Pancreas (tissue), 10 donors: ENCODE measurements around the gene WNT7A. TPM values are rescaled to one million over a fixed set of nuclear protein-coding genes. Genes with fewer than 3 reads are reported as not detected.

Experiments
- ATAC-seq, 4 donors: fragments of 200-7000 bp; cut with Tn5 transposase; one replicate each; pipeline versions ENCODE4 v1.8.0 to v1.9.1; 2020; ENCODE audit warnings: mild to moderate bottlenecking in 4 of 4, moderate library complexity in 4 of 4
- DNase-seq, 6 donors: peaks; one replicate each; pipeline ENCODE4 v3.0.0-alpha.2; 2020
- FAIRE-seq: peaks from 2 replicates; lab custom pipeline; 2012; peaks lifted over from hg19 to GRCh38; lab: Jason Lieb, UNC
- H3K27ac ChIP-seq, 4 donors: fragments of 200-600 bp; sonication (generic); 1 replicate in 3 of 4; 2 replicates in 1 of 4; pipeline versions ENCODE4 v1.5.0 to v1.8.0; 2020
- H3K27me3 ChIP-seq, 4 donors: fragments of 200-600 bp; one replicate each; pipeline ENCODE4 v1.8.0; 2021
- H3K36me3 ChIP-seq, 3 donors: fragments of 200-600 bp; sonication (generic) in 1 of 3; one replicate each; pipeline versions ENCODE4 v1.5.0 to v1.8.0; 2020 to 2021
- H3K4me1 ChIP-seq, 3 donors: fragments of 200-600 bp; one replicate each; pipeline ENCODE4 v1.8.0; 2021
- H3K4me3 ChIP-seq, 4 donors: fragments of 200-600 bp; sonication (generic) in 2 of 4; one replicate each; pipeline versions ENCODE4 v1.5.0 to v1.8.0; 2020 to 2021
- H3K9me3 ChIP-seq, 4 donors: fragments of 200-600 bp; one replicate each; pipeline ENCODE4 v1.8.0; 2021
- WGBS, 2 donors: extraction: QIAGEN DNeasy Blood & Tissue Kit; methylation state at CpG; one replicate each; pipeline ENCODE4 v1.1.7; 2013; 5-methylcytosine and 5-hydroxymethylcytosine counted together
- intact Hi-C, 3 donors: fragments of 100-400 bp; cut with DNase I; formaldehyde crosslinking; loops; one replicate each; pipeline versions ENCODE4 v1.11.1 to v1.14.2; 2022
- polyA plus RNA-seq, 2 donors: library from polyadenylated mRNA; stranded (reverse); fragments of 200-250 nt; gene quantifications; one replicate each; pipeline ENCODE4 v1.2.3, GENCODE V29; 2013
- total RNA-seq, 6 donors: library from RNA; stranded (reverse); fragmentation: NEBNext Ultra II Directional in 4 of 6; extraction: Animal tissue kit (Norgen Biotek cat#: 25700) in 4 of 6; gene quantifications; one replicate each; pipeline versions ENCODE4 v1.2.1 to v1.2.4, GENCODE V29; 2021 to 2023
- TF ChIP-seq, protein P1 (sequence below), 4 donors: fragments of 200-600 bp; sonication (generic) in 3 of 4; IDR thresholded peaks; one replicate each; pipeline versions ENCODE4 v1.5.0 to v1.8.0; 2021; ENCODE audit warnings: antibody characterized with exemption in 4 of 4
- donor health status: healthy with polysubstance abuse.
- donor health status: DM: no; HTN: no; CAD: no; lungs with moderate emphysema.
- donor health status: DM: no; HTN: no; CAD: no.
- donor health status: control.
- donor health status: control.
- donor health status: Bipolar disorder and iron deficiency.
- donor health status: DM: yes; HTN: yes; CAD: no.
- donor health status: DM: no; HTN: no; CAD: no.
- donor health status: DM: no; HTN: no; CAD: no.
- donor health status: DM: yes; HTN: yes; CAD: no.

Gene WNT7A
- total and polyA plus RNA-seq, 8 donors: 0.04 to 0.31 (median 0.09) TPM; not detected in 1

DNA sequence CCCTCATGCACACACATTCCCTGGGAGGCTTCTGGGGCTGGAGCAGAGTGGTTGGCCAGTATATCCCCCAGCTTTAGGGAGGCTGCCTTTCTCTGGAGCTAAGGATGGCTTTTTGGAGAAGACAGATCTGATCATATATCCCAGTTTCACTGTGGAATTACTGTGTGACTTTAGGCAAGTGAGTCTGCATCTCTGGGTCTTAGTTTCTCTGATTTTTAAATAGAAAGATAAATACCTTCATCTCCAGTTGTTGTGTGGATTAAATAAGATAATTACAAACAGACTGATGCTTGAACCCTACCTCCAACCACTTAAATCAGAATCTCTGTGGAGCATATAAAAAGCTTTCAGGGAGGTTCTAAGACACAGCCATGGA lies 11.1 kb upstream of the WNT7A start:
- no peak for ATAC-seq

DNA sequence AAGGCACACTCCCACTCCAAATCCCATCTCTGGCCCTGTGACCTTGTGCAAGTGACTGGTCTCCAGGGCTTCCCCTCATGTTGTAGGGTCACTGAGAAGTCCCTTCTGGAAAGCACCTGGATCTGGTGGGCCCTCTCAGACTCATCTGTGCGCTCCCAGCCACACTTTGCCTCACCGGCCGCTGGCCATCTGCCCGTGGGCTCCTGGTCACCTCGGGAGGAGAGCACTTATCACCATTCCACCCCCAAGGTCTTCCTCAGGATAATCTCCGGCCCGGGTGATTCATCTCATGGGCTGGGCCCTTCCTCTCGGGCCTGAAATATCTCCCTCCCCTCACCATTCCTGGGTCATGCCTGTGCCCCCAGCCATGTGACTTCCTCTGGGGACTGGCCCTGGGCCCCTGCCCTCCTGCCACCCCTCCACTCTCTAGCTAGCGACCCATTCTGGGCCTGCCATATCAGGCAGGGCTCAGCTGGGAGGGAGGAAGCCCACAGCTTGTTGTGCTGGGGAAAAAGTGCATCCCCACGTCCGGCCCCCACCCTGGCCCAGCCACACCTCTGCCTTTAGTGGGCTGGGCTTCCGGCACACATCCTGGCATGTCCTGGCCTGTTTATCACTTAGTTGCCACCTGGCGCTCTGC lies 10.6 kb upstream of the WNT7A start:
- no peak overlapping the region for H3K4me3 ChIP-seq
- FAIRE-seq: no peak
- TF ChIP-seq, protein P1, sequence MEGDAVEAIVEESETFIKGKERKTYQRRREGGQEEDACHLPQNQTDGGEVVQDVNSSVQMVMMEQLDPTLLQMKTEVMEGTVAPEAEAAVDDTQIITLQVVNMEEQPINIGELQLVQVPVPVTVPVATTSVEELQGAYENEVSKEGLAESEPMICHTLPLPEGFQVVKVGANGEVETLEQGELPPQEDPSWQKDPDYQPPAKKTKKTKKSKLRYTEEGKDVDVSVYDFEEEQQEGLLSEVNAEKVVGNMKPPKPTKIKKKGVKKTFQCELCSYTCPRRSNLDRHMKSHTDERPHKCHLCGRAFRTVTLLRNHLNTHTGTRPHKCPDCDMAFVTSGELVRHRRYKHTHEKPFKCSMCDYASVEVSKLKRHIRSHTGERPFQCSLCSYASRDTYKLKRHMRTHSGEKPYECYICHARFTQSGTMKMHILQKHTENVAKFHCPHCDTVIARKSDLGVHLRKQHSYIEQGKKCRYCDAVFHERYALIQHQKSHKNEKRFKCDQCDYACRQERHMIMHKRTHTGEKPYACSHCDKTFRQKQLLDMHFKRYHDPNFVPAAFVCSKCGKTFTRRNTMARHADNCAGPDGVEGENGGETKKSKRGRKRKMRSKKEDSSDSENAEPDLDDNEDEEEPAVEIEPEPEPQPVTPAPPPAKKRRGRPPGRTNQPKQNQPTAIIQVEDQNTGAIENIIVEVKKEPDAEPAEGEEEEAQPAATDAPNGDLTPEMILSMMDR (IDR thresholded peaks at IDR 0.05): no peak
- ATAC-seq: no peak
- WGBS, 2 donors: 49% methylated on average over 13 of the region's 13 CpGs
- H3K4me1 ChIP-seq: no peaks in the 10 kb centered on the region
- no peaks in the 10 kb centered on the region for H3K9me3 ChIP-seq
- intact Hi-C loops: loop anchor here in 1 of 3 donors (10.0 kb wide), 2 partner anchors 224 to 574 kb away; no protein-coding TSS in a partner anchor
- DNase-seq: peak in 1 of 6 donors; percentile 47
- H3K27ac ChIP-seq: no peak overlapping the region
- no peaks in the 10 kb centered on the region for H3K36me3 ChIP-seq
- no peaks in the 10 kb centered on the region for H3K27me3 ChIP-seq

More for the DNA sequence above, 11.1 kb upstream of the WNT7A start:
- Histone ChIP-seq H3K36me3 (no peaks in the 10 kb centered on the region), H3K9me3 (no peaks in the 10 kb centered on the region), H3K27me3 (no peaks in the 10 kb centered on the region), H3K4me1 (peaks cover 0 to 2% (median 0%) of the 10 kb centered on the region in 3 donors), H3K4me3 (no peak overlapping the region), H3K27ac (no peak overlapping the region)
- FAIRE-seq: no peak
- TF ChIP-seq, protein P1 (IDR thresholded peaks at IDR 0.05): no peak
- no peak for DNase-seq
- intact Hi-C loops: loop anchor here in 1 of 3 donors (10.0 kb wide), 2 partner anchors 224 to 574 kb away; no protein-coding TSS in a partner anchor

DNA sequence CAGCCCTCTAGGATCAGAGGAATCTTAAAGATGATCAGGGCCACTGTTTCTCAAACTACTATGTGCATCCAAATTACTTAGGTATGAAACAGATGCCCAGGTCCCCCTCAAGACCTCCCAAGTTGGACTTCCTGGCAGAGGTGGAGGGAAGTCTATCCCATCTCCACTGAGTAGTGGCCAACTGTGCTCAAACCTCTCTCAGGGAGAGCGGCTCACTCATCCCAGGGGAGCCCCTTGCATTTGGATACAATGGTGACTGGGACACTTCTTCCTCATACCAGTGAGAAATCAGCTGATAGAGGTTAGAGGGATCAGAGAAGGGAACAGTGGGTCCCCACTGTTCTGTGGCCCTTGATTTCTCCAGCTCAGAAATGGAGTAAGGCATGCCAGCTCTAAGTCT lies 8.7 kb upstream of the WNT7A start:
- ATAC-seq: no peak
- WGBS, 2 donors: 89 to 94% methylated on average over 1 of the region's 1 CpG
- H3K4me3 ChIP-seq: no peak overlapping the region
- no peak for DNase-seq
- TF ChIP-seq, protein P1 (IDR thresholded peaks at IDR 0.05): no peak
- no peaks in the 10 kb centered on the region for H3K4me1 ChIP-seq
- no peak for FAIRE-seq
- intact Hi-C loops: loop anchor here in 2 of 3 donors (5.0 to 10.0 kb wide), 2 partner anchors 231 to 394 kb away; no protein-coding TSS in a partner anchor
- no peaks in the 10 kb centered on the region for H3K36me3 ChIP-seq
- H3K27me3 ChIP-seq: no peaks in the 10 kb centered on the region
- H3K9me3 ChIP-seq: no peaks in the 10 kb centered on the region
- no peak overlapping the region for H3K27ac ChIP-seq

DNA sequence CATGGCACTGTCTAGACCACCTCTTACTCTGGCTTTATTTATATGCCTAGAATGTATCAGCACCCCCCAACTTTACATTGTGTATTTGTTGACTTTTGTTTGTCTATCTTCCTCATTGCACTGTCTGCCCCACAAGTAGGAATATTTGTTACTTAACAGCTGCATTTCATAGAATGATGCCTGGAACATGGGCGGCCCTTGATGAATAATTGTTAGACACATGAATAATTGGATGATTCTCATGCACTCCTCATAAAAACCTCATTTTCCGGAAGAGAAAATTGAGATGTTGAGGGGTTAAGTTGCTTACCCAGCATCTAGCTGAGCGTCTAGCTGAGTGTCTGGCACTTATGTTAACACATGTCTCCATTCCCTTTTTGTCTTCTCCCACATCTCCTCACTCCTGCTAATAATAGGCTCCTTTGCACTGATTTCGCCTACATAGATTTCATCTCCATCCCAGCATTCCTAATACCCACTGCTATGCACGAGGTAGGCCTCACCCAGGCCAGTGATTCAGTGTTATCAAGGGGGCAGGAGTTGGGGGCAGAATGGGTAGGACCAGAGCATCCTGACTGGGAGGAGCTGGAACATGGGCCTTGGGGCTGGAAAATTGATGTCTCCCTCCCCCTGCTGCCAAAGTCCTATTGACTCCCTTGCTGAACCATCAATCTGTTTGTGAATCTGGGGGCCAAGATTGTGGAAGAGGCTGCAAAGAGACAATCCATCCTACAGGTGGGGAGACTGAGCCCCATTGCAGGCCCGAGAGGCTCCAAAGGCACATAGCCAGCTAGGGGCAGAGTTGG lies 7.8 kb upstream of the WNT7A start:
- TF ChIP-seq, protein P1 (IDR thresholded peaks at IDR 0.05): no peak
- FAIRE-seq: no peak
- Histone ChIP-seq H3K27me3 (no peaks in the 10 kb centered on the region), H3K9me3 (no peaks in the 10 kb centered on the region), H3K36me3 (no peaks in the 10 kb centered on the region), H3K4me3 (no peak overlapping the region), H3K4me1 (no peaks in the 10 kb centered on the region), H3K27ac (no peak overlapping the region)
- WGBS, 2 donors: 57 to 63% methylated on average over 6 of the region's 6 CpGs
- no peak for DNase-seq
- ATAC-seq: no peak
- intact Hi-C loops: loop anchor here in 2 of 3 donors (5.0 to 10.0 kb wide), 2 partner anchors 230 to 393 kb away; no protein-coding TSS in a partner anchor
